ENCODE data around the gene ZNF609. TPM values are rescaled to one million over a fixed set of nuclear protein-coding genes. Genes with fewer than 3 reads are reported as not detected.

ZNF609 gene
- total RNA-seq, 2 donors from 2014 or later = 52.3 to 54.8 TPM

DNA sequence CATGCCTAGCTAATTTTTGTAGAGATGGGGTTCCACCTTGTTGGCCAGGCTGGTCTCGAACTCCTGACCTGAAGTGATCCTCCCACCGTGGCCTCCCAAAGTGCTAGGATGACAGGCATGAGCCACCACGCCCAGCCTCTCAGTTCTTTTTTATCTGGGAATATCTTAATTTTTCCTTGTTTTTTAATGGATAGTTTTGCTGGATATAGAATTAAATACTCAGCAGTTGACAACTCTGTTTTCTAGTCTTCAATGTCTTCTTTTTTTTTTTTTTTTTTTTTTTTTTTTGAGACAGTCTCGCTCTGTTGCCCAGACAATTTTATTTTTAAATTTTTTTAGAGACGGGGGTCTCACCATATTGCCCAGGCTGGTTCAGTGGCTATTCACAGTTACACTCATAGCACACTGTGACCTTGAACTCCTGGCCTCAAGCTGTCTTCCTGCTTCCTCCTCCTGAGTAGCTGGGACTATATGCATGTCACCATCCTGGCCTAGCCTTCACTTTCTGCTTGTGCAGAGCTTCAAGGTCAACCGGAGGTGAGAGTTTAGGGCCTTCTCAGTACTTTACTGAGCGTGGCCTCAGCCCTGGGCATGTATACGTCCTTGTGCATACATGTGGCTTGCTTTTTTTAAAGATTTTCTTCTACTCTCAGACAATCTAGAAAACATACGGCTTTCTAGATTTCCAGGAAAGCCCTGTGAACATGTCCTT lies 120.5 kb downstream of the ZNF609 start:
- TF ChIP-seq, protein P1, sequence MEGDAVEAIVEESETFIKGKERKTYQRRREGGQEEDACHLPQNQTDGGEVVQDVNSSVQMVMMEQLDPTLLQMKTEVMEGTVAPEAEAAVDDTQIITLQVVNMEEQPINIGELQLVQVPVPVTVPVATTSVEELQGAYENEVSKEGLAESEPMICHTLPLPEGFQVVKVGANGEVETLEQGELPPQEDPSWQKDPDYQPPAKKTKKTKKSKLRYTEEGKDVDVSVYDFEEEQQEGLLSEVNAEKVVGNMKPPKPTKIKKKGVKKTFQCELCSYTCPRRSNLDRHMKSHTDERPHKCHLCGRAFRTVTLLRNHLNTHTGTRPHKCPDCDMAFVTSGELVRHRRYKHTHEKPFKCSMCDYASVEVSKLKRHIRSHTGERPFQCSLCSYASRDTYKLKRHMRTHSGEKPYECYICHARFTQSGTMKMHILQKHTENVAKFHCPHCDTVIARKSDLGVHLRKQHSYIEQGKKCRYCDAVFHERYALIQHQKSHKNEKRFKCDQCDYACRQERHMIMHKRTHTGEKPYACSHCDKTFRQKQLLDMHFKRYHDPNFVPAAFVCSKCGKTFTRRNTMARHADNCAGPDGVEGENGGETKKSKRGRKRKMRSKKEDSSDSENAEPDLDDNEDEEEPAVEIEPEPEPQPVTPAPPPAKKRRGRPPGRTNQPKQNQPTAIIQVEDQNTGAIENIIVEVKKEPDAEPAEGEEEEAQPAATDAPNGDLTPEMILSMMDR (conservative IDR thresholded peaks at IDR 0.05) = no peak
- Mint-ChIP-seq H3K36me3 (ENCODE audit: low read depth) (peaks cover 11% of the 10 kb centered on the region), H3K27ac (no peak overlapping the region), H3K9me3 (peaks cover 7% of the 10 kb centered on the region), H3K27me3 (ENCODE audit: insufficient read depth) (no peaks in the 10 kb centered on the region), H3K4me3 (no peak overlapping the region), H3K4me1 (peaks cover 22% of the 10 kb centered on the region)
- H3K4me1 ChIP-seq (ENCODE audit: control insufficient read depth, insufficient read depth, low read length) = no peaks in the 10 kb centered on the region
- no peak overlapping the region for H3K27ac ChIP-seq (ENCODE audit: low read depth, low read length)
- H3K4me3 ChIP-seq (ENCODE audit: low read length) = no peak overlapping the region
- WGBS, 2 experiments (ENCODE audit: insufficient coverage in 1 of 2, insufficient read length in 1 of 2) = 91 to 100% methylated on average over 7 to 9 of the region's 9 CpGs
- H3K9me3 ChIP-seq (ENCODE audit: control insufficient read depth, low read length) = peaks cover 14% of the 10 kb centered on the region
- no peak for DNase-seq
- no peaks in the 10 kb centered on the region for H3K27me3 ChIP-seq (ENCODE audit: control insufficient read depth, insufficient read depth, low read length, poor library complexity, severe bottlenecking)
- no peak overlapping the region for H3K9ac ChIP-seq (ENCODE audit: extremely low read depth, low read length, poor library complexity, severe bottlenecking)
- H3K36me3 ChIP-seq (ENCODE audit: control insufficient read depth, insufficient read depth, low read length) = peaks cover 3% of the 10 kb centered on the region

DNA sequence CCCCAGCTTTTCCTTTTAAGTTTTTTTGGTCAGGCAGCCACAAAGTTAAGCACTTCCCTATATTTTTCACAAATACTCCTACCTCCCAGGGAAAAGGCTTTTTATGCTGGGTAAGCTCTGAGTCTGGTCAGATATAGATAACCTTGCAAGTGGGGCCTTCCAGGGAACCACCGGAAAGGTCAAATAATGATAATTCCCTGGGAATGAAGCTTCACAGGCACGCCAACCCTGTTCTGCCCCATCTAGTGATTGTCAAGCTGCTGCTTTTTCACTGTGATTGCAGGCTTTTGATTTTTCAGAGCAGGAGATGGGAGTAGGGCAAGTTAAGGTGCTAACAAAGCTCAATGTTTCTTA lies 121.0 kb downstream of the ZNF609 start:
- Histone ChIP-seq H3K4me3 (ENCODE audit: low read length) (no peak overlapping the region), H3K9ac (ENCODE audit: extremely low read depth, low read length, poor library complexity, severe bottlenecking) (no peak overlapping the region), H3K27me3 (ENCODE audit: control insufficient read depth, insufficient read depth, low read length, poor library complexity, severe bottlenecking) (no peaks in the 10 kb centered on the region), H3K27ac (ENCODE audit: low read depth, low read length) (no peak overlapping the region), H3K36me3 (ENCODE audit: control insufficient read depth, insufficient read depth, low read length) (peaks cover 3% of the 10 kb centered on the region), H3K4me1 (ENCODE audit: control insufficient read depth, insufficient read depth, low read length) (no peaks in the 10 kb centered on the region), H3K9me3 (ENCODE audit: control insufficient read depth, low read length) (peaks cover 14% of the 10 kb centered on the region)
- Mint-ChIP-seq H3K4me3 (no peak overlapping the region), H3K4me1 (peaks cover 25% of the 10 kb centered on the region), H3K9me3 (peaks cover 7% of the 10 kb centered on the region), H3K27me3 (ENCODE audit: insufficient read depth) (no peaks in the 10 kb centered on the region), H3K36me3 (ENCODE audit: low read depth) (peaks cover 10% of the 10 kb centered on the region), H3K27ac (no peak overlapping the region)
- TF ChIP-seq, protein P1 (conservative IDR thresholded peaks at IDR 0.05) = no peak
- DNase-seq = no peak
- 85 to 90% methylated on average over 2 of the region's 2 CpGs for WGBS, 2 experiments (ENCODE audit: insufficient coverage in 1 of 2, insufficient read length in 1 of 2)

DNA sequence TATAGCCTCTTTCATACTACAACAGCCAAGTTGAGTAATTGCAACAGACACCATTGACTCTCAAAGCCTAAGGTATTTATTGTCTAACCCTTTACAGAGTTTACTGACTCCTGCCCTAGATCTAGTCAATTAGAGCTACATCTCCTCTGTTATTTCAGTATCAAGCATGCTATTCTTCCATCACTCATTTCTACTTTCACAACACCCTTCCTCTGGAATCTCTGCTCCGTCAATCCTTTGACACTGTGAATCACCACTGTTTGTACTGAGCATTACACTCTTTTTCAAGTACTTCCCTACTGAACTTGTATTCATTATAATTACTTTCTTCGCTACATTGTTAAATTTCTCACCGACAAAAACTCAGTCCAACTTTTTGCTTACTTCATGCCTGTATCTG lies 121.8 kb downstream of the ZNF609 start:
- no peak overlapping the region for H3K27ac Mint-ChIP-seq
- no peak overlapping the region for H3K4me3 Mint-ChIP-seq
- Histone ChIP-seq H3K27ac (ENCODE audit: low read depth, low read length) (no peak overlapping the region), H3K27me3 (ENCODE audit: control insufficient read depth, insufficient read depth, low read length, poor library complexity, severe bottlenecking) (no peaks in the 10 kb centered on the region), H3K4me3 (ENCODE audit: low read length) (no peak overlapping the region), H3K36me3 (ENCODE audit: control insufficient read depth, insufficient read depth, low read length) (peaks cover 3% of the 10 kb centered on the region), H3K9ac (ENCODE audit: extremely low read depth, low read length, poor library complexity, severe bottlenecking) (no peak overlapping the region), H3K4me1 (ENCODE audit: control insufficient read depth, insufficient read depth, low read length) (peaks cover 5% of the 10 kb centered on the region), H3K9me3 (ENCODE audit: control insufficient read depth, low read length) (peaks cover 14% of the 10 kb centered on the region)
- WGBS, 2 experiments (ENCODE audit: insufficient coverage in 1 of 2, insufficient read length in 1 of 2) = 90 to 100% methylated on average over 3 of the region's 3 CpGs
- peaks cover 8% of the 10 kb centered on the region for H3K36me3 Mint-ChIP-seq (ENCODE audit: low read depth)
- H3K4me1 Mint-ChIP-seq = peaks cover 33% of the 10 kb centered on the region
- TF ChIP-seq, protein P1 (conservative IDR thresholded peaks at IDR 0.05) = no peak
- H3K9me3 Mint-ChIP-seq = peaks cover 7% of the 10 kb centered on the region
- no peaks in the 10 kb centered on the region for H3K27me3 Mint-ChIP-seq (ENCODE audit: insufficient read depth)
- no peak for DNase-seq
